WI38 (cell line): ENCODE results near the gene TNNC2.
"Not testable (repeated sequence)": the region's sequence is repeated elsewhere in the genome, so short reads cannot be mapped to it uniquely, and the experiment has no call there.

Experiments
- H3K4me3 ChIP-seq: 2 replicates; pipeline ENCODE4 v1.5.1; 2011; ENCODE audit warnings: low read depth, mild to moderate bottlenecking, control low read depth, low read length
- CTCF ChIP-seq: IDR thresholded peaks from 2 replicates; pipeline ENCODE4 v1.5.1; 2012; ENCODE audit warnings: low read depth, mild to moderate bottlenecking, control low read depth, low read length

Gene TNNC2

GRCh38 chr20:45827030-45827652 is at the start of gene TNNC2:
Gene TNNC2, minus strand, starts transcription at chr20:45827312. Its CDS starts 64 bp downstream, at chr20:45827248.
- no peak for TF ChIP-seq CTCF
- no peak within 1 kb of the TSS for H3K4me3 ChIP-seq

- no peak for TF ChIP-seq CTCF
- H3K4me3 ChIP-seq, result no peak overlapping the region
Observed at GRCh38 chr20:45874576-45874975, 47.5 kb upstream of the TNNC2 start.

- not testable (repeated sequence) for H3K4me3 ChIP-seq
Observed at GRCh38 chr20:45874104-45874481, 47.0 kb upstream of the TNNC2 start.

GRCh38 chr20:45873409-45874103 is 46.4 kb upstream of the TNNC2 start:
- TF ChIP-seq CTCF, result no peak
- no peak overlapping the region for H3K4me3 ChIP-seq

GRCh38 chr20:45872626-45873025 is 45.5 kb upstream of the TNNC2 start:
- no peak for TF ChIP-seq CTCF
- H3K4me3 ChIP-seq, result no peak overlapping the region

- no peak for TF ChIP-seq CTCF
- H3K4me3 ChIP-seq, result no peak overlapping the region
Observed at GRCh38 chr20:45867819-45868176, 40.7 kb upstream of the TNNC2 start.

- no peak for TF ChIP-seq CTCF
- H3K4me3 ChIP-seq, result no peak overlapping the region
Observed at GRCh38 chr20:45867136-45867818, 40.2 kb upstream of the TNNC2 start.
